SK-N-SH (cell line): ENCODE data around the gene PHF8. TPM values are rescaled to one million over a fixed set of nuclear protein-coding genes. Genes with fewer than 3 reads are reported as not detected.

Source experiments
- CTCF ChIA-PET: fragments of 300-600, 350-600 bp; formaldehyde crosslinking; extraction: SDS; loops from one replicate; lab custom pipeline; 2021; lab: Yijun Ruan, JAX
- POLR2A ChIA-PET: fragments of 350-600 bp; sonication (Branson Sonifier 250); formaldehyde crosslinking; extraction: SDS; loops from one replicate; lab custom pipeline; 2020; ENCODE audit warnings: antibody characterized with exemption, inconsistent platforms; lab: Yijun Ruan, JAX
- DNase-seq: peaks from one replicate; pipeline ENCODE4 v3.0.0; 2012
- H2AFZ ChIP-seq: fragments of 200-600 bp; sonication (generic); 2 replicates; pipeline ENCODE4 v1.8.1; 2016; ENCODE audit warnings: antibody characterized with exemption, mild to moderate bottlenecking, low read depth
- H3F3A ChIP-seq: fragments of 200-600 bp; sonication (generic); replicated peaks from 2 replicates; pipeline ENCODE3; 2016; ENCODE audit warnings: antibody characterized with exemption, mild to moderate bottlenecking; ENCODE audit not compliant: insufficient read depth
- H3K27ac ChIP-seq, 2 experiments: fragments of 200-500 bp in 1 of 2; fragments of 200-600 bp in 1 of 2; sonication (Bioruptor generic) in 1 of 2; sonication (generic), shearing (Covaris generic) in 1 of 2; 2 replicates each; pipeline versions ENCODE4 v1.5.1 to v1.6.1; 2014 to 2016; ENCODE audit warnings: low read depth in 2 of 2, inconsistent platforms in 1 of 2, low read length in 1 of 2, mild to moderate bottlenecking in 1 of 2, mixed read lengths in 1 of 2
- H3K27me3 ChIP-seq: fragments of 200-600 bp; sonication (generic), shearing (Covaris generic); 2 replicates; pipeline ENCODE4 v1.6.1; 2016; ENCODE audit warnings: mixed run types; ENCODE audit not compliant: insufficient read depth
- H3K36me3 ChIP-seq, 2 experiments: fragments of 200-500 bp in 1 of 2; fragments of 200-600 bp in 1 of 2; sonication (Bioruptor generic) in 1 of 2; sonication (generic) in 1 of 2; replicated peaks in 1 of 2; 2 replicates each; pipeline versions ENCODE3 to v1.5.1; 2014 to 2016; ENCODE audit warnings: low read length in 1 of 2, mild to moderate bottlenecking in 1 of 2; ENCODE audit not compliant: insufficient read depth in 2 of 2, control insufficient read depth in 1 of 2
- H3K4me1 ChIP-seq, 2 experiments: fragments of 200-500 bp in 1 of 2; fragments of 200-600 bp in 1 of 2; sonication (Bioruptor generic) in 1 of 2; sonication (generic), shearing (Covaris generic) in 1 of 2; 2 replicates each; pipeline versions ENCODE4 v1.5.1 to v1.6.1; 2014 to 2016; ENCODE audit warnings: low read depth in 1 of 2, low read length in 1 of 2, mixed run types in 1 of 2; ENCODE audit not compliant: insufficient read depth in 2 of 2, control insufficient read depth in 1 of 2
- H3K4me2 ChIP-seq: fragments of 200-600 bp; sonication (generic), shearing (Covaris generic); 2 replicates; pipeline ENCODE4 v1.6.1; 2017; ENCODE audit warnings: mixed run types
- H3K4me3 ChIP-seq, 2 experiments: fragments of 200-500 bp in 1 of 2; fragments of 200-600 bp in 1 of 2; sonication (Bioruptor generic) in 1 of 2; sonication (generic), shearing (Covaris generic) in 1 of 2; 2 replicates each; pipeline versions ENCODE4 v1.5.1 to v1.8.1; 2014 to 2016; ENCODE audit warnings: low read depth in 2 of 2, inconsistent platforms in 1 of 2, low read length in 1 of 2, mild to moderate bottlenecking in 1 of 2, mixed read lengths in 1 of 2, moderate library complexity in 1 of 2
- H3K79me2 ChIP-seq: fragments of 200-600 bp; sonication (generic); 2 replicates; pipeline ENCODE4 v1.8.1; 2017; ENCODE audit warnings: mild to moderate bottlenecking; ENCODE audit not compliant: insufficient read depth
- H3K9ac ChIP-seq: fragments of 200-600 bp; sonication (generic); 2 replicates; pipeline ENCODE4 v1.6.1; 2017; ENCODE audit warnings: mixed run types
- H3K9me2 ChIP-seq: fragments of 200-600 bp; sonication (generic); 2 replicates; pipeline ENCODE4 v1.6.1; 2017; ENCODE audit warnings: mixed run types
- H3K9me3 ChIP-seq: fragments of 200-600 bp; sonication (generic); 2 replicates; pipeline ENCODE4 v1.6.1; 2017; ENCODE audit warnings: mixed run types, mild to moderate bottlenecking, moderate library complexity
- H4K20me1 ChIP-seq: fragments of 200-600 bp; sonication (generic); 2 replicates; pipeline ENCODE4 v1.6.1; 2017; ENCODE audit warnings: mild to moderate bottlenecking, mixed run types; ENCODE audit not compliant: insufficient read depth
- CTCF ChIP-seq: fragments of 200-600 bp; sonication (generic); IDR thresholded peaks from 2 replicates; pipeline ENCODE4 v1.6.1; 2017; ENCODE audit warnings: antibody characterized with exemption, mild to moderate bottlenecking, moderate library complexity
- EP300 ChIP-seq, 2 experiments: IDR thresholded peaks; 2 replicates each; pipeline versions ENCODE4 v1.4.0 to v1.6.1; 2012; ENCODE audit warnings: borderline replicate concordance in 1 of 2, low read depth in 1 of 2, low read length in 1 of 2
- GABPA ChIP-seq: IDR thresholded peaks from 2 replicates; pipeline ENCODE4 v1.4.0; 2012; ENCODE audit warnings: low read depth, mild to moderate bottlenecking
- GATA2 ChIP-seq: sonication (generic); formaldehyde crosslinking; IDR thresholded peaks from 2 replicates; pipeline ENCODE4 v1.5.0; 2020; ENCODE audit warnings: mild to moderate bottlenecking, missing genetic modification reagents
- MXI1 ChIP-seq: IDR thresholded peaks from 2 replicates; pipeline ENCODE4 v1.6.1; 2012; ENCODE audit warnings: mild to moderate bottlenecking, low read depth, low read length, improper control_type of control experiment
- POLR2AphosphoS5 ChIP-seq: IDR thresholded peaks from 2 replicates; pipeline ENCODE4 v1.6.1; 2012; ENCODE audit warnings: low read depth, low read length
- RAD21 ChIP-seq: IDR thresholded peaks from 2 replicates; pipeline ENCODE4 v1.6.1; 2012; ENCODE audit warnings: mild to moderate bottlenecking, low read length
- RCOR1 ChIP-seq: fragments of 150-350 bp; IDR thresholded peaks from 2 replicates; pipeline ENCODE4 v1.6.1; 2017; ENCODE audit warnings: antibody characterized with exemption, low read length
- RFX5 ChIP-seq: IDR thresholded peaks from 2 replicates; pipeline ENCODE4 v1.6.1; 2012; ENCODE audit warnings: mild to moderate bottlenecking, improper control_type of control experiment, low read length
- RXRA ChIP-seq: IDR thresholded peaks from 2 replicates; pipeline ENCODE4 v1.4.0; 2012; ENCODE audit warnings: low read depth, mild to moderate bottlenecking, borderline replicate concordance
- TCF12 ChIP-seq: IDR thresholded peaks from 2 replicates; pipeline ENCODE4 v1.4.0; 2012
- WGBS: methylation state at CpG from one replicate; pipeline ENCODE4 v1.1.6; 2017; ENCODE audit warnings: low lambda C conversion rate; 5-methylcytosine and 5-hydroxymethylcytosine counted together
- polyA plus RNA-seq, 3 experiments: library from polyadenylated mRNA; depleted of rRNA; stranded (reverse); fragments of >200 nt; gene quantifications; 2 replicates each; pipeline ENCODE4 v1.2.3, GENCODE V29; 2012
- TF ChIP-seq, protein P1 (sequence below): IDR thresholded peaks from 2 replicates; pipeline ENCODE4; 2012
- TF ChIP-seq, protein P2 (sequence below): IDR thresholded peaks from 2 replicates; pipeline ENCODE4 v1.4.0; 2012; ENCODE audit warnings: low read depth

PHF8 gene
- polyA plus RNA-seq, 1 of the 3 experiments (the other 2 are of a cell fraction), result 7.8 TPM

DNA sequence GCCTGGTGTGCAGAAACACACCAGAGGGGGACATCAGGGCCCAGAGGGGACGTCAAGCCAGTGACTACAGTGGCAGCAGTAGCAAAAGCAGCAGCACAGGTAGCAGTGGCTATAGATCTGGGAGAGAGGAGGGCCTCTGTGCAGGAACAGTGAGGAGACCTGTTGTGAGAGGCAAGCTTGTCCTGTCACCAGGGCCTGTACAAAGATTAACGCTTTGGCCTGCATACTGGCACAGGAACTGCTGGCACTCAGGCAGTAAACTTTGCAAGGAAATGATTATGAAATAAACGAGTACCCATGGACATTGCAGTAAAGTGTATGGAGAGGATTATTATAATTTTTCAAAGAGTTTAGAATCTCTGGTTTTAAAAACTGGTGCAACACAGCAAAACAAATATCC is 5.5 kb upstream of the PHF8 start:
- H3K79me2 ChIP-seq, result no peaks in the 10 kb centered on the region
- CTCF ChIA-PET, result interaction anchor here (0.7 kb wide), 1 partner anchor 26 kb away, joined by 3 read pairs; no protein-coding TSS in a partner anchor
- TF ChIP-seq POLR2AphosphoS5 (no peak), RCOR1 (no peak)
- no peak overlapping the region for H3K4me3 ChIP-seq
- DNase-seq, result no peak
- H4K20me1 ChIP-seq, result no peaks in the 10 kb centered on the region
- H3K4me2 ChIP-seq, result no peak overlapping the region
- no peaks in the 10 kb centered on the region for H3K9me3 ChIP-seq
- POLR2A ChIA-PET, result no interaction called here
- H3K9ac ChIP-seq, result no peak overlapping the region
- H3K27ac ChIP-seq, result no peak overlapping the region
- no peaks in the 10 kb centered on the region for H3K36me3 ChIP-seq
- peaks cover 0 to 5% of the 10 kb centered on the region in 2 experiments; a peak in 1 of 4 replicates for H3K4me1 ChIP-seq
- H2AFZ ChIP-seq, result no peak overlapping the region
- H3K9me2 ChIP-seq, result no peaks in the 10 kb centered on the region
- no peaks in the 10 kb centered on the region for H3K27me3 ChIP-seq
- WGBS, result 33% methylated on average over 3 of the region's 3 CpGs
- no peaks in the 10 kb centered on the region for H3F3A ChIP-seq

DNA sequence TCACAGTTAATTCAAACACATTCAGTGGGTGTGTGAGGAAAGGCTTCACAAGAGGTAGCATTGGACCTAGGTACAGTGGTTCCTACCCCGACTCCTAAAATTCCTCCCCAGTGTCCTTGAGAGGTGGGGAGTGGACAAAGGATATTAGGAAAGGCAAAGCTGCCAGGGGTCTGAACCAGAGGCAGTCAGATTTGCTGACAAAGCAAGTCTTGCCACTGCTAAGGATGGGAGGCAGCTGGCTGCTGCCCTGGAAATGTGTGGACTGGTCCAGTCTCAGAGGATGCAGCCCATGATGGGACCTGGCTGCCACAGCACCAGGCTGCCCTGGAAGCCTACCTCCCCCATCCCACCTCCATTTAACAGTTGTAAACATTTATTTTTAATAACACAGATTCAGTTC is 4.1 kb upstream of the PHF8 start:
- 45% methylated on average over 1 of the region's 1 CpG for WGBS
- TF ChIP-seq RXRA (no peak), MXI1 (no peak), POLR2AphosphoS5 (no peak), TCF12 (no peak), EP300 (IDR thresholded peaks at IDR 0.05; ENCODE audit: borderline replicate concordance in 1 of 2, low read depth in 1 of 2, low read length in 1 of 2) (no peak), CTCF (no peak), RCOR1 (no peak), GABPA (no peak)
- Histone ChIP-seq H3K27ac (no peak overlapping the region), H3K36me3 (no peaks in the 10 kb centered on the region), H3K9ac (no peak overlapping the region), H3K27me3 (0 out of 2 replicates have a peak, but pooled peaks cover 1% of the 10 kb centered on the region), H3K9me3 (no peaks in the 10 kb centered on the region), H3K4me3 (no peak overlapping the region), H3K9me2 (no peaks in the 10 kb centered on the region), H4K20me1 (no peaks in the 10 kb centered on the region), H3K4me1 (peaks cover 0 to 5% of the 10 kb centered on the region in 2 experiments; a peak in 1 of 4 replicates), H3K79me2 (peaks cover 2% of the 10 kb centered on the region; the same call in 1 of the 2 replicates), H2AFZ (no peak overlapping the region), H3K4me2 (no peak overlapping the region), H3F3A (peaks cover 2% of the 10 kb centered on the region)
- ChIA-PET POLR2A (no interaction called here), CTCF (no interaction called here)
- no peak for DNase-seq

DNA sequence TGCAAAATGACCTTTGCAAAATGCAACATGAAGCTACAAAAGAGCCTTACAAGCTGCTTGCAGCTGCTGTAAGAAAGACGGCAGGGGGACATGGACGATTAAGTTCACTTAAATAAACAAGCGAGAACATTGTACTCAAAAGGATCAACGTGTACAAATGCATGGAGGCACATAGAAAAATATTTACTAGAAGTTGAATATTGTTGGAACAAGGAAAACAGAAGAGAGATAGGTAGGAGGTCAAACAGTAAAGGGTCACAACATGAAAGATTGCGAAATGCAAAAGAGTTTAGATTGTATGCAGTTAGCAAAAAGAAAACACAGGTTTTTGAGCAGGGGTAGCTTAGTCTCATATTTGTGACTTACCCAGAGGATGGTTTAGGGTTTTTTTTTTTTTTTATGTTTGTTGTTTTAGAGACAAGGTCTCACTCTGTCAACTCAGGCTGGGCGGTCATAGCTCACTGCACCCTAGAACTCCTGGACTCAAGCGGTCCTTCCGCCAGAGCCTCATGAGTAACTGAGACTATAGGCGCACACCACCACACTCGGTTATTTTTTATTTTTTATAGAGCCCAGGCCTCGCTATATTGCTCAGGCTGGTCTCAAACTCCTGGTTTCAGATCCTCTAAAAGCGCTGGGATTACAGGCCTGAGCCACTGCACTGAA is 1.4 kb upstream of the PHF8 start:
- no peaks in the 10 kb centered on the region for H4K20me1 ChIP-seq
- no peaks in the 10 kb centered on the region for H3K9me2 ChIP-seq
- H3K27me3 ChIP-seq, result peaks cover 6% of the 10 kb centered on the region; the same call in 1 of the 2 replicates
- DNase-seq, result no peak
- H3K79me2 ChIP-seq, result peaks cover 12% of the 10 kb centered on the region; the same call in 1 of the 2 replicates
- H3K4me1 ChIP-seq, result peaks cover 0 to 8% of the 10 kb centered on the region in 2 experiments; a peak in 1 of 4 replicates
- H3K9ac ChIP-seq, result 0 out of 2 replicates have a peak overlapping the region, but pooled peaks have one; percentile 89
- H3K4me3 ChIP-seq, result no peak overlapping the region
- ChIA-PET POLR2A (no interaction called here), CTCF (no interaction called here)
- 46% methylated on average over 12 of the region's 12 CpGs for WGBS
- no peaks in the 10 kb centered on the region for H3K9me3 ChIP-seq
- no peak overlapping the region for H3K4me2 ChIP-seq
- H3K27ac ChIP-seq, result peak overlapping the region in 1 of 2 experiments; percentile 89; a peak in 2 of 4 replicates
- H2AFZ ChIP-seq, result no peak overlapping the region
- H3F3A ChIP-seq, result peaks cover 10% of the 10 kb centered on the region
- H3K36me3 ChIP-seq, result peaks cover 0 to 4% of the 10 kb centered on the region in 2 experiments
- TF ChIP-seq GATA2 (no peak), RAD21 (no peak), POLR2AphosphoS5 (no peak), CTCF (no peak), RFX5 (no peak)
- TF ChIP-seq, protein P1, sequence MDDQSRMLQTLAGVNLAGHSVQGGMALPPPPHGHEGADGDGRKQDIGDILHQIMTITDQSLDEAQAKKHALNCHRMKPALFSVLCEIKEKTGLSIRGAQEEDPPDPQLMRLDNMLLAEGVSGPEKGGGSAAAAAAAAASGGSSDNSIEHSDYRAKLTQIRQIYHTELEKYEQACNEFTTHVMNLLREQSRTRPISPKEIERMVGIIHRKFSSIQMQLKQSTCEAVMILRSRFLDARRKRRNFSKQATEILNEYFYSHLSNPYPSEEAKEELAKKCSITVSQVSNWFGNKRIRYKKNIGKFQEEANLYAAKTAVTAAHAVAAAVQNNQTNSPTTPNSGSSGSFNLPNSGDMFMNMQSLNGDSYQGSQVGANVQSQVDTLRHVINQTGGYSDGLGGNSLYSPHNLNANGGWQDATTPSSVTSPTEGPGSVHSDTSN, result no peak
- TF ChIP-seq, protein P2, sequence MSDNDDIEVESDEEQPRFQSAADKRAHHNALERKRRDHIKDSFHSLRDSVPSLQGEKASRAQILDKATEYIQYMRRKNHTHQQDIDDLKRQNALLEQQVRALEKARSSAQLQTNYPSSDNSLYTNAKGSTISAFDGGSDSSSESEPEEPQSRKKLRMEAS, result no peak
